ENCODE results near the gene NR1D2. TPM values are rescaled to one million over a fixed set of nuclear protein-coding genes. Genes with fewer than 3 reads are reported as not detected.

NR1D2 gene
- total RNA-seq, 1 experiment from 2014 or later: 23.9 TPM

GRCh38 chr3:23971684-23972083 lies 26.6 kb downstream of the NR1D2 start:
- H3K27me3 Mint-ChIP-seq (ENCODE audit: insufficient read depth, unreplicated experiment): no peaks in the 10 kb centered on the region
- BruUV-seq (replicated peaks): no TSS peak

GRCh38 chr3:23976555-23976954 lies 31.5 kb downstream of the NR1D2 start:
- CTCF ChIA-PET: no interaction called here
- no peak overlapping the region for H3K27ac Mint-ChIP-seq (ENCODE audit: unreplicated experiment)
- intact Hi-C loops (cut with micrococcal nuclease; ENCODE audit: unreplicated experiment): no loop called here

More at GRCh38 chr3:23971684-23972083, 26.6 kb downstream of the NR1D2 start:
- Mint-ChIP-seq H3K4me3 (ENCODE audit: unreplicated experiment) (no peak overlapping the region), H3K27ac (ENCODE audit: unreplicated experiment) (no peak overlapping the region), H3K36me3 (ENCODE audit: insufficient read depth, unreplicated experiment) (peaks cover 9% of the 10 kb centered on the region), H3K4me1 (ENCODE audit: low read depth, unreplicated experiment) (no peaks in the 10 kb centered on the region), H3K9me3 (ENCODE audit: unreplicated experiment) (no peaks in the 10 kb centered on the region)
- POLR2A ChIA-PET: no interaction called here
- CTCF ChIA-PET: no interaction called here
- TF ChIP-seq CTCF (IDR thresholded peaks at IDR 0.05; ENCODE audit: insufficient read depth in 1 of 2, low read depth in 1 of 2, low read length in 1 of 2, severe bottlenecking in 1 of 2, unreplicated experiment in 1 of 2): no peak
- Histone ChIP-seq H3K4me3 (ENCODE audit: low read depth, low read length) (no peak overlapping the region), H3K36me3 (ENCODE audit: control insufficient read depth, insufficient read depth, low read length) (no peaks in the 10 kb centered on the region), H3K4me1 (no peaks in the 10 kb centered on the region), H3K27me3 (replicated peaks; ENCODE audit: control insufficient read depth, insufficient read depth, low read length) (no peaks in the 10 kb centered on the region), H3K9me3 (no peaks in the 10 kb centered on the region)
- no peak for DNase-seq
- intact Hi-C loops (cut with micrococcal nuclease; ENCODE audit: unreplicated experiment): no loop called here

DNA sequence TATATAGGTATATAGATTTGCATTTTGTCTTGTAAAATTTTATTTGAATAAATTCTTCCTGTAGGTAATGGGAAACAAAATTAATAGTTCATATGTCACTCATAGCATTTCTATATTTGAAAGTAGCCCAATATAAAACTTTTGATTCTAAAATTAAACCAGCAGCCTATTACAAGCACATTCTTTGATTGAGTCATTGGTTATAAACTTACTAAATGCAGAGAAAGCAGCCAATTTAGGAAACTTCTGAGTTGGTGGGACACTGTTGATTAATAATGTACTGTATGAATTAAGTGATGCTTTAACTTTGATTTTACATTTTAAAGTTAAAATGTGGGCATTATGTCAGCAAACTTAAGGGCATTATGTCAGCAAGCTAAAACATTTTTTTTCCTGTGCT lies 34.5 kb downstream of the NR1D2 start:
- H3K27me3 Mint-ChIP-seq (ENCODE audit: insufficient read depth, unreplicated experiment): no peaks in the 10 kb centered on the region
- intact Hi-C loops (cut with micrococcal nuclease; ENCODE audit: unreplicated experiment): no loop called here
- POLR2A ChIA-PET: no interaction called here

More at GRCh38 chr3:23976555-23976954, 31.5 kb downstream of the NR1D2 start:
- Histone ChIP-seq H3K9me3 (no peaks in the 10 kb centered on the region), H3K4me1 (no peaks in the 10 kb centered on the region), H3K4me3 (ENCODE audit: low read depth, low read length) (no peak overlapping the region), H3K36me3 (ENCODE audit: control insufficient read depth, insufficient read depth, low read length) (peaks cover 2% of the 10 kb centered on the region; the same call in 1 of the 2 replicates), H3K27me3 (replicated peaks; ENCODE audit: control insufficient read depth, insufficient read depth, low read length) (no peaks in the 10 kb centered on the region)
- H3K27me3 Mint-ChIP-seq (ENCODE audit: insufficient read depth, unreplicated experiment): no peaks in the 10 kb centered on the region
- DNase-seq: no peak
- no TSS peak for BruUV-seq (replicated peaks)
- peaks cover 8% of the 10 kb centered on the region for H3K36me3 Mint-ChIP-seq (ENCODE audit: insufficient read depth, unreplicated experiment)
- no peaks in the 10 kb centered on the region for H3K4me1 Mint-ChIP-seq (ENCODE audit: low read depth, unreplicated experiment)
- H3K9me3 Mint-ChIP-seq (ENCODE audit: unreplicated experiment): no peaks in the 10 kb centered on the region
- no peak overlapping the region for H3K4me3 Mint-ChIP-seq (ENCODE audit: unreplicated experiment)
- TF ChIP-seq CTCF (IDR thresholded peaks at IDR 0.05; ENCODE audit: insufficient read depth in 1 of 2, low read depth in 1 of 2, low read length in 1 of 2, severe bottlenecking in 1 of 2, unreplicated experiment in 1 of 2): no peak
- POLR2A ChIA-PET: no interaction called here

More for the DNA sequence above, 34.5 kb downstream of the NR1D2 start:
- H3K27ac Mint-ChIP-seq (ENCODE audit: unreplicated experiment): no peak overlapping the region
- no peaks in the 10 kb centered on the region for H3K4me1 Mint-ChIP-seq (ENCODE audit: low read depth, unreplicated experiment)
- Histone ChIP-seq H3K4me1 (no peaks in the 10 kb centered on the region), H3K27me3 (replicated peaks; ENCODE audit: control insufficient read depth, insufficient read depth, low read length) (no peaks in the 10 kb centered on the region), H3K9me3 (no peaks in the 10 kb centered on the region), H3K36me3 (ENCODE audit: control insufficient read depth, insufficient read depth, low read length) (peaks cover 2% of the 10 kb centered on the region; the same call in 1 of the 2 replicates), H3K4me3 (ENCODE audit: low read depth, low read length) (no peak overlapping the region)
- CTCF ChIA-PET: no interaction called here
- DNase-seq: no peak
- H3K9me3 Mint-ChIP-seq (ENCODE audit: unreplicated experiment): no peaks in the 10 kb centered on the region
- no peak overlapping the region for H3K4me3 Mint-ChIP-seq (ENCODE audit: unreplicated experiment)
- no peak for TF ChIP-seq CTCF (IDR thresholded peaks at IDR 0.05; ENCODE audit: insufficient read depth in 1 of 2, low read depth in 1 of 2, low read length in 1 of 2, severe bottlenecking in 1 of 2, unreplicated experiment in 1 of 2)
- H3K36me3 Mint-ChIP-seq (ENCODE audit: insufficient read depth, unreplicated experiment): no peaks in the 10 kb centered on the region
- no TSS peak for BruUV-seq (replicated peaks)
